ENCODE data around the gene KCNC4.
A peak's percentile ranks its signal among the peaks of the same experiment; 100 is the strongest.

The KCNC4 gene

GRCh38 chr1:110242062-110242461 lies 31.9 kb downstream of the KCNC4 start:
- no peak overlapping the region for H3K4me3 ChIP-seq (ENCODE audit: low read depth, low read length)
- H3K9me3 ChIP-seq (ENCODE audit: severe bottlenecking): no peaks in the 10 kb centered on the region
- H3K27me3 ChIP-seq (ENCODE audit: insufficient read depth, low read depth, severe bottlenecking): no peaks in the 10 kb centered on the region
- H3K27ac ChIP-seq: no peak overlapping the region
- no peak for TF ChIP-seq CTCF (IDR thresholded peaks at IDR 0.05; ENCODE audit: low read depth, low read length)
- DNase-seq: no peak
- H3K36me3 ChIP-seq: no peaks in the 10 kb centered on the region

- Histone ChIP-seq H3K36me3 (no peaks in the 10 kb centered on the region), H3K27ac (no peak overlapping the region), H3K27me3 (ENCODE audit: insufficient read depth, low read depth, severe bottlenecking) (no peaks in the 10 kb centered on the region), H3K4me3 (ENCODE audit: low read depth, low read length) (no peak overlapping the region), H3K9me3 (ENCODE audit: severe bottlenecking) (no peaks in the 10 kb centered on the region)
- DNase-seq: no peak
- TF ChIP-seq CTCF (IDR thresholded peaks at IDR 0.05; ENCODE audit: low read depth, low read length): no peak
These were observed 32.6 kb downstream of the KCNC4 start for GRCh38 chr1:110242731-110243130.

- no peaks in the 10 kb centered on the region for H3K27me3 ChIP-seq (ENCODE audit: insufficient read depth, low read depth, severe bottlenecking)
- H3K4me3 ChIP-seq (ENCODE audit: low read depth, low read length): peak overlapping the region; percentile 13; the same call in 1 of the 2 replicates
- TF ChIP-seq CTCF (IDR thresholded peaks at IDR 0.05; ENCODE audit: low read depth, low read length): no peak
- no peaks in the 10 kb centered on the region for H3K36me3 ChIP-seq
- no peak for DNase-seq
- H3K27ac ChIP-seq: no peak overlapping the region
- H3K9me3 ChIP-seq (ENCODE audit: severe bottlenecking): no peaks in the 10 kb centered on the region
These were observed 33.0 kb downstream of the KCNC4 start for GRCh38 chr1:110243146-110243545.

GRCh38 chr1:110243574-110243973 lies 33.5 kb downstream of the KCNC4 start:
- Histone ChIP-seq H3K27ac (no peak overlapping the region), H3K36me3 (no peaks in the 10 kb centered on the region), H3K4me3 (ENCODE audit: low read depth, low read length) (peak overlapping the region; percentile 13), H3K9me3 (ENCODE audit: severe bottlenecking) (no peaks in the 10 kb centered on the region), H3K27me3 (ENCODE audit: insufficient read depth, low read depth, severe bottlenecking) (no peaks in the 10 kb centered on the region)
- no peak for TF ChIP-seq CTCF (IDR thresholded peaks at IDR 0.05; ENCODE audit: low read depth, low read length)
- peak; percentile 51 for DNase-seq

- H3K27ac ChIP-seq: no peak overlapping the region
- no peaks in the 10 kb centered on the region for H3K27me3 ChIP-seq (ENCODE audit: insufficient read depth, low read depth, severe bottlenecking)
- DNase-seq: peak; percentile 50
- no peaks in the 10 kb centered on the region for H3K9me3 ChIP-seq (ENCODE audit: severe bottlenecking)
- no peak overlapping the region for H3K4me3 ChIP-seq (ENCODE audit: low read depth, low read length)
- no peak for TF ChIP-seq CTCF (IDR thresholded peaks at IDR 0.05; ENCODE audit: low read depth, low read length)
- no peaks in the 10 kb centered on the region for H3K36me3 ChIP-seq
These were observed 35.9 kb downstream of the KCNC4 start for GRCh38 chr1:110245876-110246620.

GRCh38 chr1:110248746-110249145 lies 38.6 kb downstream of the KCNC4 start:
- TF ChIP-seq CTCF (IDR thresholded peaks at IDR 0.05; ENCODE audit: low read depth, low read length): no peak
- DNase-seq: no peak
- no peaks in the 10 kb centered on the region for H3K36me3 ChIP-seq
- no peaks in the 10 kb centered on the region for H3K9me3 ChIP-seq (ENCODE audit: severe bottlenecking)
- no peak overlapping the region for H3K4me3 ChIP-seq (ENCODE audit: low read depth, low read length)
- H3K27ac ChIP-seq: no peak overlapping the region
- no peaks in the 10 kb centered on the region for H3K27me3 ChIP-seq (ENCODE audit: insufficient read depth, low read depth, severe bottlenecking)

All from WERI-Rb-1 (cell line).